AG10803 (cell line): Measurements from ENCODE around the gene EIF5.

Experiments used
- DNase-seq: peaks from one replicate; pipeline ENCODE4 v3.0.0; 2010; ENCODE audit warnings: low read depth
- H3K4me3 ChIP-seq: 2 replicates; pipeline ENCODE4 v1.5.1; 2011; ENCODE audit warnings: mild to moderate bottlenecking, low read length, control low read depth
- TF ChIP-seq, protein P1 (sequence below): conservative IDR thresholded peaks from 2 replicates; pipeline ENCODE4 v1.5.1; 2011; ENCODE audit warnings: mild to moderate bottlenecking, low read length, control low read depth, inconsistent platforms

The EIF5 gene

GRCh38 chr14:103290494-103290893 is 43.5 kb upstream of the EIF5 start:
- H3K4me3 ChIP-seq: no peak overlapping the region
- no peak for DNase-seq
- TF ChIP-seq, protein P1, sequence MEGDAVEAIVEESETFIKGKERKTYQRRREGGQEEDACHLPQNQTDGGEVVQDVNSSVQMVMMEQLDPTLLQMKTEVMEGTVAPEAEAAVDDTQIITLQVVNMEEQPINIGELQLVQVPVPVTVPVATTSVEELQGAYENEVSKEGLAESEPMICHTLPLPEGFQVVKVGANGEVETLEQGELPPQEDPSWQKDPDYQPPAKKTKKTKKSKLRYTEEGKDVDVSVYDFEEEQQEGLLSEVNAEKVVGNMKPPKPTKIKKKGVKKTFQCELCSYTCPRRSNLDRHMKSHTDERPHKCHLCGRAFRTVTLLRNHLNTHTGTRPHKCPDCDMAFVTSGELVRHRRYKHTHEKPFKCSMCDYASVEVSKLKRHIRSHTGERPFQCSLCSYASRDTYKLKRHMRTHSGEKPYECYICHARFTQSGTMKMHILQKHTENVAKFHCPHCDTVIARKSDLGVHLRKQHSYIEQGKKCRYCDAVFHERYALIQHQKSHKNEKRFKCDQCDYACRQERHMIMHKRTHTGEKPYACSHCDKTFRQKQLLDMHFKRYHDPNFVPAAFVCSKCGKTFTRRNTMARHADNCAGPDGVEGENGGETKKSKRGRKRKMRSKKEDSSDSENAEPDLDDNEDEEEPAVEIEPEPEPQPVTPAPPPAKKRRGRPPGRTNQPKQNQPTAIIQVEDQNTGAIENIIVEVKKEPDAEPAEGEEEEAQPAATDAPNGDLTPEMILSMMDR: no peak

GRCh38 chr14:103290961-103291360 is 43.1 kb upstream of the EIF5 start:
- H3K4me3 ChIP-seq: no peak overlapping the region
- DNase-seq: no peak
- TF ChIP-seq, protein P1: no peak

- TF ChIP-seq, protein P1: peak; percentile 98
- DNase-seq: peak; percentile 52
Observed at GRCh38 chr14:103292426-103293374, 41.3 kb upstream of the EIF5 start.

GRCh38 chr14:103293465-103293864 is 40.6 kb upstream of the EIF5 start:
- DNase-seq: no peak
- H3K4me3 ChIP-seq: no peak overlapping the region
- TF ChIP-seq, protein P1: no peak

More at GRCh38 chr14:103292426-103293374, 41.3 kb upstream of the EIF5 start:
- no peak overlapping the region for H3K4me3 ChIP-seq

GRCh38 chr14:103294091-103294490 is 39.9 kb upstream of the EIF5 start:
- H3K4me3 ChIP-seq: no peak overlapping the region
- no peak for DNase-seq
- TF ChIP-seq, protein P1: no peak

DNA sequence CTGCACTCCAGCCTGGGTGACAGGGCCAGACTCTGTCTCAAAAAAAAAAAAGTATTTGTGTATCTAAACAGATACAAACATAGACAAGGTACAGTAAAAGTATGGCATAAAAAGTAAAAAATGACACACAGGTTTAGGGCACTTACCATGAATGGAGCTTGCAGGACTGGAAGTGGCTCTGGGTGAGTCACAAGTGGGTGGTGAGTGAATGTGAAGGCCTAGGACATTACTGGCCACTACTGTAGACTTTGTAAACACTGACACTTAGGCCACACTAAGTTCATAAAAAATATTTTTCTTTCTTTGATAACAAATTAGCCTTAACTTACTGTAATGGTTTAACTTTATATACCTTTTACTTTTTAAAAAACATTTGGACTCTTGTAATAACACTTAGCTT is 38.0 kb upstream of the EIF5 start:
- TF ChIP-seq, protein P1: no peak
- DNase-seq: peak; percentile 49
- H3K4me3 ChIP-seq: no peak overlapping the region

DNA sequence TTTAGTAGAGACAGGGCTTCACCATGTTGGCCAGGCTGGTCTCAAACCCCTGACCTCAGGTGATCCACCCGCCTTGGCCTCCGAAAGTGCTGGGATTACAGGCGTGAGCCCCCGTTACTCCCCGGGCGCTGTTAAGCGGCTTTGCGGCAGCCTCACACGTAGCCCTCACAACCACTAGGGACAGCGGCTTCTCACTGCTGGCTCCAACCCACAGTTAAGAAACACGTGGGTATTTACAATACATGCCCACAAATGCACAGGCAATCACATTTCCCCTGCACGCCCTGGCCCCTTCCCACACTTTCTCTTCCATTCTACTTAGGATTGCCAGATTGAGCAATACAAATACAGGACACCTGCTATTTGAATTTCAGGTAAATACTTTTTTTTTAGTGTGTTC is 37.0 kb upstream of the EIF5 start:
- no peak for DNase-seq
- no peak overlapping the region for H3K4me3 ChIP-seq

More for the DNA sequence above, 37.0 kb upstream of the EIF5 start:
- TF ChIP-seq, protein P1: 0 out of 2 replicates have a peak, but pooled peaks have one; percentile 2
